COR-L47 (cell line): ENCODE data around the gene WDR59.
A peak's percentile ranks its signal among the peaks of the same experiment; 100 is the strongest.
"Not testable (repeated sequence)": the region's sequence is repeated elsewhere in the genome, so short reads cannot be mapped to it uniquely, and the experiment has no call there.

Source experiments
- DNase-seq: peaks from one replicate; lab custom pipeline; 2025; lab: John Stamatoyannopoulos, UW

WDR59 gene

GRCh38 chr16:75011634-75012307 lies 26.8 kb upstream of the WDR59 start:
- no peak for DNase-seq

- no peak for DNase-seq
These were observed 25.5 kb upstream of the WDR59 start for GRCh38 chr16:75010427-75010826.

GRCh38 chr16:75007443-75007842 lies 22.5 kb upstream of the WDR59 start:
- DNase-seq = no peak

- no peak for DNase-seq
These were observed 20.8 kb upstream of the WDR59 start for GRCh38 chr16:75005697-75006096.

- no peak for DNase-seq
These were observed 19.5 kb upstream of the WDR59 start for GRCh38 chr16:75004460-75004859.

GRCh38 chr16:75003931-75004330 lies 19.0 kb upstream of the WDR59 start:
- no peak for DNase-seq

GRCh38 chr16:75002474-75002873 lies 17.6 kb upstream of the WDR59 start:
- DNase-seq = no peak

GRCh38 chr16:75000481-75001081 lies 15.7 kb upstream of the WDR59 start:
- DNase-seq = no peak

GRCh38 chr16:74999609-75000480 lies 14.9 kb upstream of the WDR59 start:
- DNase-seq = peak; percentile 75

- DNase-seq = no peak
These were observed 14.3 kb upstream of the WDR59 start for GRCh38 chr16:74999219-74999608.

GRCh38 chr16:74998481-74999218 lies 13.7 kb upstream of the WDR59 start, which contains the start of gene ZNRF1:
ZNRF1 (plus strand) TSS chr16:74999024; CDS start chr16:74999672, 648 bp downstream.
- DNase-seq = peak; percentile 61

GRCh38 chr16:74997042-74997491 lies 12.1 kb upstream of the WDR59 start:
- no peak for DNase-seq

GRCh38 chr16:74995986-74996385 lies 11.1 kb upstream of the WDR59 start:
- DNase-seq = no peak

GRCh38 chr16:74991593-74992403 lies 6.9 kb upstream of the WDR59 start:
- DNase-seq = no peak

GRCh38 chr16:74991268-74991592 lies 6.3 kb upstream of the WDR59 start:
- no peak for DNase-seq

GRCh38 chr16:74990832-74991231 lies 5.9 kb upstream of the WDR59 start:
- no peak for DNase-seq

GRCh38 chr16:74989864-74990263 lies 4.9 kb upstream of the WDR59 start:
- not testable (repeated sequence) for DNase-seq

- DNase-seq = no peak
These were observed 2.2 kb upstream of the WDR59 start for GRCh38 chr16:74987027-74987681.

- DNase-seq = no peak
These were observed 762 bp downstream of the WDR59 start for GRCh38 chr16:74984194-74984528.

GRCh38 chr16:74982256-74982655 lies 2.7 kb downstream of the WDR59 start:
- no peak for DNase-seq

GRCh38 chr16:74975591-74975990 lies 9.3 kb downstream of the WDR59 start:
- no peak for DNase-seq
